Gastroesophageal sphincter (tissue), 4 donors: ENCODE measurements around the gene PARD3. TPM values are rescaled to one million over a fixed set of nuclear protein-coding genes. Genes with fewer than 3 reads are reported as not detected.

ENCODE experiments used
- ATAC-seq: fragments of 150-250 bp; one replicate; pipeline ENCODE4 v1.9.1; 2016; ENCODE audit warnings: mild to moderate bottlenecking, moderate library complexity
- H3K27ac ChIP-seq, 4 donors: fragments of 200-600 bp; sonication (generic) in 3 of 4; 1 replicate in 3 of 4; 2 replicates in 1 of 4; pipeline ENCODE4 v1.5.1; 2016 to 2019
- H3K27me3 ChIP-seq: fragments of 200-600 bp; sonication (generic); one replicate; pipeline ENCODE4 v1.5.1; 2019
- H3K36me3 ChIP-seq, 2 donors: fragments of 200-600 bp; sonication (generic); one replicate each; pipeline ENCODE4 v1.5.1; 2019; ENCODE audit warnings: control low read depth in 1 of 2
- H3K4me1 ChIP-seq, 3 donors: fragments of 200-600 bp; sonication (generic); 1 replicate in 2 of 3; 2 replicates in 1 of 3; pipeline ENCODE4 v1.5.1; 2016 to 2019; ENCODE audit warnings: control low read depth in 2 of 3
- H3K4me3 ChIP-seq, 2 donors: fragments of 200-600 bp; sonication (generic); one replicate each; pipeline ENCODE4 v1.5.1; 2019; ENCODE audit warnings: mild to moderate bottlenecking in 1 of 2, moderate library complexity in 1 of 2
- H3K9me3 ChIP-seq, 3 donors: fragments of 200-600 bp; sonication (generic); one replicate each; pipeline ENCODE4 v1.5.1; 2017 to 2019; ENCODE audit warnings: control low read depth in 2 of 3
- CTCF ChIP-seq, 4 experiments: fragments of 200-600 bp in 2 of 4; fragments of 450-650 bp in 2 of 4; sonication (generic) in 1 of 4; IDR thresholded peaks; one replicate each; pipeline ENCODE4 v1.5.1; 2017 to 2019; ENCODE audit warnings: antibody characterized with exemption in 4 of 4, mild to moderate bottlenecking in 2 of 4, moderate library complexity in 2 of 4
- EP300 ChIP-seq: sonication (generic); formaldehyde crosslinking; IDR thresholded peaks from one replicate; pipeline ENCODE4 v1.6.1; 2017; ENCODE audit warnings: antibody characterized with exemption, mild to moderate bottlenecking
- POLR2A ChIP-seq, 2 donors: fragments of 450-650 bp; IDR thresholded peaks; one replicate each; pipeline ENCODE4 v1.6.1; 2017; ENCODE audit warnings: antibody characterized with exemption in 2 of 2, mild to moderate bottlenecking in 2 of 2, moderate library complexity in 1 of 2
- POLR2AphosphoS5 ChIP-seq: sonication (generic); formaldehyde crosslinking; IDR thresholded peaks from one replicate; pipeline ENCODE4 v1.6.1; 2017; ENCODE audit warnings: antibody characterized with exemption
- WGBS, 2 donors: methylation state at CpG; one replicate each; pipeline ENCODE4 v1.1.5; 2018; ENCODE audit warnings: low coverage in 1 of 2; 5-methylcytosine and 5-hydroxymethylcytosine counted together
- total RNA-seq, 4 donors: library from RNA; depleted of rRNA; stranded (reverse); fragments of >200 nt; gene quantifications; one replicate each; pipeline ENCODE4 v1.1.0, GENCODE V29; 2016

PARD3 gene
- total RNA-seq, 4 donors from 2014 or later = 101 to 127 (median 115) TPM

GRCh38 chr10:34157501-34157900 lies 657.6 kb downstream of the PARD3 start:
- 83 to 92% methylated on average over 1 of the region's 1 CpG for WGBS, 2 donors
- Histone ChIP-seq H3K4me3 (no peak overlapping the region), H3K36me3 (no peaks in the 10 kb centered on the region), H3K27me3 (no peaks in the 10 kb centered on the region), H3K9me3 (no peaks in the 10 kb centered on the region), H3K4me1 (peaks cover 0 to 7% (median 0%) of the 10 kb centered on the region in 3 donors), H3K27ac (no peak overlapping the region)
- TF ChIP-seq CTCF (IDR thresholded peaks at IDR 0.05) (no peak), POLR2AphosphoS5 (no peak), EP300 (no peak), POLR2A (IDR thresholded peaks at IDR 0.05) (no peak)
- no peak for ATAC-seq

GRCh38 chr10:34156781-34157425 lies 658.2 kb downstream of the PARD3 start:
- no peak overlapping the region for H3K4me3 ChIP-seq
- ATAC-seq = no peak

GRCh38 chr10:34155812-34156211 lies 659.3 kb downstream of the PARD3 start:
- no peak for TF ChIP-seq EP300
- no peak for TF ChIP-seq POLR2AphosphoS5
- TF ChIP-seq CTCF (IDR thresholded peaks at IDR 0.05) = no peak
- TF ChIP-seq POLR2A (IDR thresholded peaks at IDR 0.05) = no peak
- 55 to 92% methylated on average over 2 of the region's 3 CpGs for WGBS, 2 donors
- no peaks in the 10 kb centered on the region for H3K27me3 ChIP-seq
- no peaks in the 10 kb centered on the region for H3K9me3 ChIP-seq
- H3K27ac ChIP-seq = no peak overlapping the region
- no peak overlapping the region for H3K4me3 ChIP-seq
- peaks cover 0 to 7% (median 0%) of the 10 kb centered on the region in 3 donors for H3K4me1 ChIP-seq
- H3K36me3 ChIP-seq = no peaks in the 10 kb centered on the region
- no peak for ATAC-seq

More at GRCh38 chr10:34156781-34157425, 658.2 kb downstream of the PARD3 start:
- no peaks in the 10 kb centered on the region for H3K36me3 ChIP-seq
- H3K4me1 ChIP-seq = peaks cover 0 to 7% (median 0%) of the 10 kb centered on the region in 3 donors
- WGBS, 2 donors = 21 to 49% methylated on average over 6 of the region's 6 CpGs
- H3K27me3 ChIP-seq = no peaks in the 10 kb centered on the region
- no peaks in the 10 kb centered on the region for H3K9me3 ChIP-seq
- H3K27ac ChIP-seq = no peak overlapping the region
- TF ChIP-seq CTCF (IDR thresholded peaks at IDR 0.05) (peak in 1 of 4 experiments; percentile 23), POLR2A (IDR thresholded peaks at IDR 0.05) (no peak), POLR2AphosphoS5 (peak; percentile 19)

GRCh38 chr10:34154383-34154900 lies 660.7 kb downstream of the PARD3 start:
- Histone ChIP-seq H3K4me1 (peaks cover 0 to 7% (median 0%) of the 10 kb centered on the region in 3 donors), H3K27ac (no peak overlapping the region), H3K27me3 (no peaks in the 10 kb centered on the region), H3K9me3 (no peaks in the 10 kb centered on the region), H3K4me3 (no peak overlapping the region), H3K36me3 (no peaks in the 10 kb centered on the region)
- ATAC-seq = no peak
- 70 to 84% methylated on average over 3 to 5 of the region's 5 CpGs for WGBS, 2 donors
- TF ChIP-seq POLR2AphosphoS5 = no peak
- TF ChIP-seq CTCF (IDR thresholded peaks at IDR 0.05) = no peak
- TF ChIP-seq EP300 = no peak
- no peak for TF ChIP-seq POLR2A (IDR thresholded peaks at IDR 0.05)
